ENCODE data around the gene SPP2. TPM values are rescaled to one million over a fixed set of nuclear protein-coding genes. Genes with fewer than 3 reads are reported as not detected.

SPP2 gene
- total RNA-seq, 1 experiment from 2014 or later, result not detected

GRCh38 chr2:234076451-234076850, 25.9 kb downstream of the SPP2 start:
- H2BK120ac ChIP-seq (ENCODE audit: low read depth, low read length, poor library complexity, severe bottlenecking), result no peak overlapping the region
- H3T11ph ChIP-seq (ENCODE audit: low read length), result no peak overlapping the region
- no peaks in the 10 kb centered on the region for H3K23me2 ChIP-seq (ENCODE audit: insufficient read length, low read depth, low read length, poor library complexity, severe bottlenecking)
- no peak overlapping the region for H3K14ac ChIP-seq (ENCODE audit: insufficient read depth, low read length)
- no peak overlapping the region for H4K5ac ChIP-seq (ENCODE audit: insufficient read length, low read depth, low read length)
- no peaks in the 10 kb centered on the region for H4K20me1 ChIP-seq (ENCODE audit: control insufficient read depth, insufficient read depth, insufficient read length)
- peaks cover 11% of the 10 kb centered on the region for H3K27me3 Mint-ChIP-seq (ENCODE audit: low read depth)
- no peaks in the 10 kb centered on the region for H3K9me3 ChIP-seq (ENCODE audit: control insufficient read depth, low read depth, low read length)
- WGBS (ENCODE audit: extremely low coverage, insufficient read length, low lambda C conversion rate), result no CpG with 5 or more reads among the region's 3 CpGs
- TF ChIP-seq, protein P1, sequence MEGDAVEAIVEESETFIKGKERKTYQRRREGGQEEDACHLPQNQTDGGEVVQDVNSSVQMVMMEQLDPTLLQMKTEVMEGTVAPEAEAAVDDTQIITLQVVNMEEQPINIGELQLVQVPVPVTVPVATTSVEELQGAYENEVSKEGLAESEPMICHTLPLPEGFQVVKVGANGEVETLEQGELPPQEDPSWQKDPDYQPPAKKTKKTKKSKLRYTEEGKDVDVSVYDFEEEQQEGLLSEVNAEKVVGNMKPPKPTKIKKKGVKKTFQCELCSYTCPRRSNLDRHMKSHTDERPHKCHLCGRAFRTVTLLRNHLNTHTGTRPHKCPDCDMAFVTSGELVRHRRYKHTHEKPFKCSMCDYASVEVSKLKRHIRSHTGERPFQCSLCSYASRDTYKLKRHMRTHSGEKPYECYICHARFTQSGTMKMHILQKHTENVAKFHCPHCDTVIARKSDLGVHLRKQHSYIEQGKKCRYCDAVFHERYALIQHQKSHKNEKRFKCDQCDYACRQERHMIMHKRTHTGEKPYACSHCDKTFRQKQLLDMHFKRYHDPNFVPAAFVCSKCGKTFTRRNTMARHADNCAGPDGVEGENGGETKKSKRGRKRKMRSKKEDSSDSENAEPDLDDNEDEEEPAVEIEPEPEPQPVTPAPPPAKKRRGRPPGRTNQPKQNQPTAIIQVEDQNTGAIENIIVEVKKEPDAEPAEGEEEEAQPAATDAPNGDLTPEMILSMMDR (conservative IDR thresholded peaks at IDR 0.05), result no peak
- H3K9ac ChIP-seq (ENCODE audit: extremely low read depth, insufficient read length, low read length), result no peak overlapping the region
- H2BK12ac ChIP-seq (ENCODE audit: insufficient read length, low read depth, low read length), result no peak overlapping the region
- H2AFZ ChIP-seq (ENCODE audit: low read length), result no peak overlapping the region
- no peak overlapping the region for H2BK20ac ChIP-seq (ENCODE audit: low read depth, low read length, poor library complexity, severe bottlenecking)
- peak overlapping the region in 1 of 3 experiments; percentile 16; a peak in 1 of 7 replicates for H3K27ac Mint-ChIP-seq
- no peaks in the 10 kb centered on the region for H3K4me1 ChIP-seq (ENCODE audit: insufficient read depth, low read length)
- no peaks in the 10 kb centered on the region for H3K79me1 ChIP-seq (ENCODE audit: insufficient read depth, low read depth, low read length, poor library complexity, severe bottlenecking)
- H3K79me2 ChIP-seq (ENCODE audit: insufficient read depth, low read length), result no peaks in the 10 kb centered on the region
- H3K4me1 Mint-ChIP-seq, result no peaks in the 10 kb centered on the region
- H3K4ac ChIP-seq (ENCODE audit: low read depth, low read length), result no peak overlapping the region
- no peak overlapping the region for H2BK15ac ChIP-seq (ENCODE audit: low read depth, low read length)
- no peak for DNase-seq
- H3K4me3 Mint-ChIP-seq, result no peak overlapping the region
- H3K4me2 ChIP-seq (ENCODE audit: insufficient read depth, insufficient read length, low read length), result no peak overlapping the region
- H3K23ac ChIP-seq (ENCODE audit: insufficient read length, low read depth, low read length), result no peak overlapping the region
- no peak overlapping the region for H4K91ac ChIP-seq (ENCODE audit: insufficient read length, low read depth, low read length)
- H3K27me3 ChIP-seq (ENCODE audit: insufficient read depth, low read length), result no peaks in the 10 kb centered on the region
- no peak overlapping the region for H3K18ac ChIP-seq (ENCODE audit: insufficient read length, low read depth, low read length)
- no peak overlapping the region for H4K8ac ChIP-seq (replicated peaks; ENCODE audit: insufficient read length, low read depth, low read length)
- no peak overlapping the region for H3K56ac ChIP-seq (ENCODE audit: insufficient read length, low read depth, low read length)
- peaks cover 2 to 3% of the 10 kb centered on the region in 2 experiments; a peak in 1 of 5 replicates for H3K9me3 Mint-ChIP-seq
- no peak overlapping the region for H2BK5ac ChIP-seq (ENCODE audit: insufficient read length, low read length)
- no peaks in the 10 kb centered on the region; a peak in 1 of 7 replicates for H3K36me3 Mint-ChIP-seq (ENCODE audit: insufficient read depth in 1 of 3, low read depth in 3 of 3)
- H3K27ac ChIP-seq (ENCODE audit: insufficient read length, low read depth, low read length), result no peak overlapping the region
- no peak overlapping the region for H2AK5ac ChIP-seq (ENCODE audit: insufficient read length, low read length)

Measured in H9 (cell line).